A549 (cell line): ENCODE results near the gene KCNN1. TPM values are rescaled to one million over a fixed set of nuclear protein-coding genes. Genes with fewer than 3 reads are reported as not detected.

Experiments used
- ATAC-seq, 2 experiments: fragments of 200-7000 bp in 1 of 2; fragments of >200 bp in 1 of 2; cut with Nextera tagmentation in 1 of 2; cut with Tn5 transposase in 1 of 2; 3 replicates each; pipeline versions ENCODE4 v1.8.0 to v1.9.1; 2018 to 2020; ENCODE audit warnings: mild to moderate bottlenecking in 1 of 2, moderate library complexity in 1 of 2
- CTCF ChIA-PET: fragments of 300-600 bp; sonication (Branson Sonifier 250); formaldehyde crosslinking; extraction: SDS; loops from one replicate; lab custom pipeline; 2021; ENCODE audit warnings: antibody characterized with exemption, inconsistent platforms; lab: Yijun Ruan, JAX
- POLR2A ChIA-PET: fragments of 350-600 bp; formaldehyde crosslinking; extraction: SDS; loops from one replicate; lab custom pipeline; 2021; ENCODE audit warnings: antibody characterized with exemption, inconsistent platforms; lab: Yijun Ruan, JAX
- DNase-seq, 2 experiments: peaks; one replicate each; pipeline versions ENCODE4 v3.0.0 to v3.0.0-alpha.2; 2011 to 2016; ENCODE audit warnings: low read depth in 1 of 2, low spot score in 1 of 2
- FAIRE-seq: peaks from 2 replicates; lab custom pipeline; 2011; peaks lifted over from hg19 to GRCh38; lab: Jason Lieb, UNC
- H3K27ac ChIP-seq, 2 experiments: fragments of >200 bp; sonication (Bioruptor Twin); formaldehyde crosslinking; 3 replicates each; pipeline ENCODE4 v1.5.1; 2016 to 2017
- H3K4me1 ChIP-seq: fragments of >200 bp; sonication (Bioruptor Twin); formaldehyde crosslinking; 3 replicates; pipeline ENCODE4 v1.6.1; 2016
- H3K4me2 ChIP-seq: fragments of >200 bp; sonication (Bioruptor Twin); formaldehyde crosslinking; 3 replicates; pipeline ENCODE4 v1.6.1; 2016
- H3K4me3 ChIP-seq: fragments of >200 bp; sonication (Bioruptor Twin); formaldehyde crosslinking; 3 replicates; pipeline ENCODE4 v1.5.1; 2016
- H3K9me3 ChIP-seq: fragments of >200 bp; sonication (Bioruptor Twin); formaldehyde crosslinking; 3 replicates; pipeline ENCODE4 v1.6.1; 2016
- ATOH8 ChIP-seq: fragments of 250-450 bp; sonication (Bioruptor Pico); IDR thresholded peaks from 2 replicates; pipeline ENCODE4 v1.5.0; 2020; ENCODE audit warnings: low read depth, mild to moderate bottlenecking, moderate library complexity
- CTCF ChIP-seq: fragments of >200 bp; sonication (Bioruptor Twin); formaldehyde crosslinking; IDR thresholded peaks from 3 replicates; pipeline ENCODE4 v1.5.1; 2016
- EP300 ChIP-seq, 2 experiments: fragments of >200 bp; sonication (Bioruptor Twin); formaldehyde crosslinking; IDR thresholded peaks; 2 replicates in 1 of 2; 3 replicates in 1 of 2; pipeline ENCODE4 v1.6.1; 2016 to 2017
- HDAC2 ChIP-seq: fragments of 200-600 bp; sonication (generic); IDR thresholded peaks from 2 replicates; pipeline ENCODE4 v1.6.1; 2016
- HOXA7 ChIP-seq: fragments of 250-450 bp; sonication (Bioruptor Pico); IDR thresholded peaks from 2 replicates; pipeline ENCODE4 v1.5.0; 2020; ENCODE audit warnings: mild to moderate bottlenecking, moderate library complexity
- JUN ChIP-seq, 2 experiments: fragments of >200 bp; sonication (Bioruptor Twin); formaldehyde crosslinking; IDR thresholded peaks; 2 replicates in 1 of 2; 3 replicates in 1 of 2; pipeline ENCODE4 v1.6.1; 2016 to 2017
- KDM1A ChIP-seq: fragments of 200-600 bp; sonication (generic); IDR thresholded peaks from 2 replicates; pipeline ENCODE4 v1.6.1; 2016; ENCODE audit warnings: low read depth, mild to moderate bottlenecking
- KDM5A ChIP-seq: fragments of 200-600 bp; sonication (generic); IDR thresholded peaks from 2 replicates; pipeline ENCODE4 v1.6.1; 2016; ENCODE audit warnings: antibody characterized with exemption, mild to moderate bottlenecking
- MAFK ChIP-seq: fragments of 450-650 bp; IDR thresholded peaks from 2 replicates; pipeline ENCODE4 v1.6.1; 2014; ENCODE audit not compliant: partially characterized antibody
- MAX ChIP-seq: IDR thresholded peaks from 2 replicates; pipeline ENCODE4 v1.6.1; 2012
- MAZ ChIP-seq: fragments of 150-350 bp; IDR thresholded peaks from 2 replicates; pipeline ENCODE4 v1.6.1; 2014; ENCODE audit warnings: antibody characterized with exemption, low read depth, low read length, borderline replicate concordance
- MYC ChIP-seq: IDR thresholded peaks from 2 replicates; pipeline ENCODE4 v1.6.1; 2012; ENCODE audit warnings: mild to moderate bottlenecking, inconsistent platforms, low read length, improper control_type of control experiment, borderline replicate concordance
- PBX3 ChIP-seq: IDR thresholded peaks from 2 replicates; pipeline ENCODE4 v1.6.1; 2012
- POLR2A ChIP-seq: IDR thresholded peaks from 2 replicates; pipeline ENCODE4 v1.6.1; 2012; ENCODE audit warnings: mild to moderate bottlenecking, low read length
- POLR2AphosphoS2 ChIP-seq: conservative IDR thresholded peaks from 2 replicates; pipeline ENCODE4 v1.6.1; 2012; ENCODE audit warnings: low read length, improper control_type of control experiment, inconsistent platforms
- RARB ChIP-seq: fragments of 250-450 bp; sonication (Bioruptor Pico); IDR thresholded peaks from 2 replicates; pipeline ENCODE4 v1.8.0; 2021; ENCODE audit warnings: mild to moderate bottlenecking, moderate library complexity
- RCOR1 ChIP-seq: fragments of 150-350 bp; IDR thresholded peaks from 2 replicates; pipeline ENCODE4 v1.6.1; 2014; ENCODE audit warnings: antibody characterized with exemption, low read length, low read depth
- RFX5 ChIP-seq: fragments of 450-650 bp; IDR thresholded peaks from 2 replicates; pipeline ENCODE4 v1.7.1; 2014; ENCODE audit warnings: antibody characterized with exemption, mild to moderate bottlenecking, moderate library complexity
- SMC3 ChIP-seq: fragments of >200 bp; sonication (Bioruptor Twin); formaldehyde crosslinking; IDR thresholded peaks from 3 replicates; pipeline ENCODE4 v1.6.1; 2018; ENCODE audit warnings: inconsistent platforms
- TP53 ChIP-seq: fragments of 250-450 bp; sonication (Bioruptor Pico); IDR thresholded peaks from 2 replicates; pipeline ENCODE4 v1.5.0; 2021; ENCODE audit warnings: mild to moderate bottlenecking, moderate library complexity
- ZFP36 ChIP-seq: fragments of 450-650 bp; IDR thresholded peaks from 2 replicates; pipeline ENCODE4 v1.6.1; 2014; ENCODE audit warnings: borderline replicate concordance; ENCODE audit not compliant: partially characterized antibody
- ZNF302 ChIP-seq: fragments of 250-450 bp; sonication (Bioruptor Pico); IDR thresholded peaks from 2 replicates; pipeline ENCODE4 v1.9.0; 2021; ENCODE audit warnings: inconsistent platforms, mild to moderate bottlenecking, moderate library complexity
- WGBS: methylation state at CpG from one replicate; pipeline ENCODE4 v1.1.6; 2017; ENCODE audit errors: missing lambda C conversion rate; 5-methylcytosine and 5-hydroxymethylcytosine counted together
- polyA plus RNA-seq, 4 experiments: library from polyadenylated mRNA; depleted of rRNA in 3 of 4; stranded (reverse); fragments of >200 nt; fragmentation: RNase III in 1 of 4; extraction: RNeasy Plus Mini Kit Qiagen cat#74134 plus additional on column Dnase treatment in 1 of 4; gene quantifications; 2 replicates in 3 of 4; 3 replicates in 1 of 4; pipeline ENCODE4 v1.2.3, GENCODE V29; 2011 to 2017

KCNN1 gene
- polyA plus RNA-seq, 2 of the 4 experiments (the other 2 are of a cell fraction): 0.43 to 0.85 TPM

GRCh38 chr19:17988161-17988560 lies 21.3 kb downstream of the KCNN1 start:
- ChIA-PET CTCF (interaction anchor here (0.7 to 17.1 kb wide), 4 partner anchors 9 to 118 kb away, joined by 3 to 493 read pairs (median 6); partner anchors contain the start of gene CCDC124), POLR2A (no interaction called here)
- FAIRE-seq: no peak
- TF ChIP-seq EP300 (IDR thresholded peaks at IDR 0.05) (no peak), ZFP36 (peak; percentile 86)
- no peak overlapping the region for H3K4me2 ChIP-seq
- 94% methylated on average over 13 of the region's 13 CpGs for whole genome bisulfite sequencing
- no peak overlapping the region for H3K4me3 ChIP-seq
- no peak overlapping the region for H3K27ac ChIP-seq
- H3K9me3 ChIP-seq: no peaks in the 10 kb centered on the region
- DNase-seq: no peak
- ATAC-seq: no peak
- no peaks in the 10 kb centered on the region for H3K4me1 ChIP-seq

- Histone ChIP-seq H3K4me2 (no peak overlapping the region), H3K9me3 (no peaks in the 10 kb centered on the region), H3K27ac (no peak overlapping the region), H3K4me3 (no peak overlapping the region), H3K4me1 (no peaks in the 10 kb centered on the region)
- FAIRE-seq: no peak
- ChIA-PET POLR2A (no interaction called here), CTCF (interaction anchor here (0.7 to 17.1 kb wide), 4 partner anchors 10 to 47 kb away, joined by 3 to 493 read pairs (median 6); partner anchors contain the start of gene CCDC124)
- no peak for ATAC-seq
- WGBS: 90% methylated on average over 8 of the region's 16 CpGs
- DNase-seq: no peak
- TF ChIP-seq HDAC2 (no peak), SMC3 (no peak), MAX (no peak), POLR2A (no peak), KDM5A (no peak), JUN (IDR thresholded peaks at IDR 0.05) (no peak), MYC (no peak), KDM1A (no peak), PBX3 (no peak), HOXA7 (no peak), RFX5 (no peak), POLR2AphosphoS2 (no peak), MAZ (no peak), RARB (CRISPR knock-in tag) (no peak), TP53 (CRISPR knock-in tag) (no peak), ATOH8 (CRISPR knock-in tag) (no peak), MAFK (no peak), CTCF (no peak), RCOR1 (no peak), ZNF302 (no peak)
- TF ChIP-seq, all 56 proteins: peak for 0
Measured at GRCh38 chr19:17989425-17990094, 22.7 kb downstream of the KCNN1 start.
